ENCODE results near the gene RTN4R.

DNA sequence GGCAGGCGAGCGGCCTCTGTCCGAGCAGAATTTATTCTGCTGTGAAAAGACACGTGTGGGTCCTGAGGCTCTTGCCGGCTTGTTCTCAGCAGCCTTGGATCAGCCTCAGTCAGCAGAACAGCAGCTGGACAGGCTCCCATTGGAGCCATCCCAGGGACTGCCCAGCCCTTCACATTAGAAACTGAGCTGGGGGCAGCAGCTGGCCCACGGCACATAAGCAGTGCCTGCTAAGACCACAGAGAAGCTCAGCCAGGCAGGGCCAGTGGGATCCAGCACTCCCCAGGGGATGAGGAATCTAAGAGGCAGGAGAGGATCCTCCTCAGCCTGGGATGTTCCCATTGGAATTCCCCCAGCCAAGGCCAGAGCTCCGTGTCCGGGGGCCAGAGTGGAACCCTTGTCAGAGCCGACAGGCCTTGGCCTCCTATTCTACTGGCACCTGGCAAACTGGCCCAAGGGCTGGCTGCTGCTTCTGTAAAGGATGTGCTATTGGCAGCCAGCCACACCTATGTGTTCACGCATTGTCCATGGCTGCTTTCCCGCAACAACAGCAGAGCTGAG, 18.2 kb downstream of the RTN4R start:
- TF ChIP-seq, protein P1, sequence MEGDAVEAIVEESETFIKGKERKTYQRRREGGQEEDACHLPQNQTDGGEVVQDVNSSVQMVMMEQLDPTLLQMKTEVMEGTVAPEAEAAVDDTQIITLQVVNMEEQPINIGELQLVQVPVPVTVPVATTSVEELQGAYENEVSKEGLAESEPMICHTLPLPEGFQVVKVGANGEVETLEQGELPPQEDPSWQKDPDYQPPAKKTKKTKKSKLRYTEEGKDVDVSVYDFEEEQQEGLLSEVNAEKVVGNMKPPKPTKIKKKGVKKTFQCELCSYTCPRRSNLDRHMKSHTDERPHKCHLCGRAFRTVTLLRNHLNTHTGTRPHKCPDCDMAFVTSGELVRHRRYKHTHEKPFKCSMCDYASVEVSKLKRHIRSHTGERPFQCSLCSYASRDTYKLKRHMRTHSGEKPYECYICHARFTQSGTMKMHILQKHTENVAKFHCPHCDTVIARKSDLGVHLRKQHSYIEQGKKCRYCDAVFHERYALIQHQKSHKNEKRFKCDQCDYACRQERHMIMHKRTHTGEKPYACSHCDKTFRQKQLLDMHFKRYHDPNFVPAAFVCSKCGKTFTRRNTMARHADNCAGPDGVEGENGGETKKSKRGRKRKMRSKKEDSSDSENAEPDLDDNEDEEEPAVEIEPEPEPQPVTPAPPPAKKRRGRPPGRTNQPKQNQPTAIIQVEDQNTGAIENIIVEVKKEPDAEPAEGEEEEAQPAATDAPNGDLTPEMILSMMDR (IDR thresholded peaks at IDR 0.05; ENCODE audit: borderline replicate concordance, extremely low read depth, low read length, poor library complexity, severe bottlenecking): no peak
- TF ChIP-seq EZH2 (IDR thresholded peaks at IDR 0.05; ENCODE audit: borderline replicate concordance, low read depth, low read length, severe bottlenecking): no peak

All from DND-41 (cell line).